GM18873 (cell line): Measurements from ENCODE around the gene MACROH2A1.

Source experiments
- ATAC-seq: cut with Tn5 transposase; IDR thresholded peaks from one replicate; pipeline ENCODE4 v1.9.1; 2021; ENCODE audit warnings: mild to moderate bottlenecking, moderate library complexity, moderate number of reproducible peaks; ENCODE audit not compliant: unreplicated experiment, low FRiP score

MACROH2A1 gene

DNA sequence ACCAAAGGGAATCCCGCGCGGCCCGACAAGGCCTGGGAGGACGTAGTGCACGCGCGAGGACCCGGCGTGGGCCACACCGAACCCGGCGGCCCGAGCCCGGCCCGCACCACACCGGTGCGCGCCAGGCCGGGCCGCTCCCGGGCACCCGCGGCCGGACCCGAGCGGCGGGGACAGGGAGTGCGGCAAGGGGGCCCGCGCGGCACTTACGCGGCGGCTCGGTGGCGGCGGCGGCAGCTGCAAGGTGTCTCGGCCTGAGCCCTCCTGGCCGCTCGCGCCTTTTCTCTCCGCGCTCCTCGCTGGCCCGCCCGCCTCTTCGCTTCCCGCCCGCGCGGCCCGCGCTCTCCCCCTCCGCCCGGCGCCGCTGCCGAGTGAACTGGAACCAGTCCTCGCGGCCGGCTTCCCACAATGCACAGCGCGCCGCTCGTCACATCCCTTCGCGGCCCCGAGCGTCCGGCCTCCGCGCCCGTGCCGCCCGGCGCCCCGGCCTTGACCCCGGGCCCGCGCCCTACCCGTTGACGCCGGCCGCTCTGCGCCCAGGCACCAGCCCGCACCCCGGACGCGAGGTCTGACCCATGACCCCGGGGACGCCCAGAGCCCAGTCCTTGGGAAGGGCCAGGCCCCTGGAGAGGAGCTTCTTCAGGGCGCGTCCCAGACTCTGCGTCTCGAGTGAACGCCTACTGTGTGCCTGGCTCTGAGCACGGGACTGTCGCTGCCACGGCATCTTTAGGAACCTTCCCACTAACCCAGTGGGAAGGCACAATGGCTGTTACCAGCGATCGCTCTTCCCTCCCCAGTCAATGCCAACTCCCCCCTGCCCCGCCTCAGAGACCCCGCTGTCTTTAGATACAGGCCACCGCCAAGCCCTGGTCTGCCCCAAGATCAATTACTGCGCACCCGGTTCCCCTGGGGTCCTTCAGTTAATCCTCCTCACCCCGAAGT, at the start of gene MACROH2A1:
TSS of gene MACROH2A1 (minus strand) at position 377 of the 939 bp plus-strand sequence. CDS start 10,138 bp downstream, outside the sequence.
- ATAC-seq, result peak; percentile 76

DNA sequence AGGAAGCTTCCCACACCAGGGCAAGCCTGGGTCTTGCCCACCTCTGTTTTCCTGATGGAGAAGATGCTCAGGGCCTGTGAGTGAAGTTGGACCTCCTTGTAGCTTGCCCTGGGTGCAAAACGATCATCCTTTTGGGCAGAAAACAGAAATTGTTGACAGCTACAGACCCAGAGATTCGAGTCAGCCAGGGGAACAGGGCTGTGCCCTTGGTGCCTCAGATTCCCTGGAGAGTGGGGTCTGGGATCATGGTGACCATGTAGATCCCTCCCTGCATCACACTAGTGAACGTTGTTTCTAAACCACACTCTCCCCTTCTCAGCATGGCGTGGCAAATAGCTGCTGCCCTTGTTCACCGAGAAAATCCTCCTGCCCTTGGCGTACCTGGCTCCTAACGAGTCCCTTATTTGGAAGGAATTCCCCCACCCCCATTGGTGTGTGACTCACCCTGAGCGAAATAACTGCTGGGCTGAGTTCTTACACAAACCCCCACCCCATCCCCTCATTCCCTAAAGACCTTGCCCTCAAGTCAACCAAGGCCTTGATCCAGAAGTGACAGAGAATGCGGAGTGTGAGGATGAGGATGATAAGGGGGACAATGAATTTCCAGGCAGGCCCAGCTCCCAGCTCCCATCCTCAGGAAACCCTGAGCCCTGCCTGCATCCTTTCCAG, 49.2 kb upstream of the MACROH2A1 start:
- no peak for ATAC-seq

DNA sequence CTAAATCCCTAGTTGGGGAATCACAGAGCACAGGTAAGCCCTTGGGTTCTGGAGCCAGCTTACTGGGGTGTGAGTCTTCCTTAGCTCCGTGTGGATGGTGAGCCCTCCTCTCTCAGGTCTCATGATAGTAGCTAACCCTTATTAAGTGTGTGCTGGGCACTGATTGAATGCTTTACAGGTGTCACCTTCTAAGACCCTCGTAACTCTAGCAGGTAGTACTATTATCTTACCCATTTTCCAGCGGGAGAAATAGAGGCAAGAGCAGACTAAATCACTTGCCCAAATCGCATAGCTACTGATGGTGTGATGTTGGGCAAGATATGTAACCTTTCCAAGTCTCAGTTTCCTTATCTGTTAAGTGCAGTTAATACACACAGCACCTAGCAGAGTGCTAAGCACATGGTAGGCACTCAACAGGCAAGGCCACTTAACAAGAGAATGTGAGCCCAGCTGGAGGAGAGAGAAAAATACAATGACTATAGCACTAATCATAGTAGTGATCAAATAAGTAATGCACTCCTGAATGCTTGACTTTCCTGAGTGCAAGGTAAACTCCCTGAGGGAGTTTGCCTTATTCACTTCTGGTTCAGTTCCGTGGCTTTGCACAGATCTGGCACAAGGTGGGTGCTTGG, 48.4 kb upstream of the MACROH2A1 start, which contains the start of gene DCANP1:
TSS of gene DCANP1 (minus strand) at position 51 of the 632 bp plus-strand sequence. CDS start 240 bp downstream, outside the sequence.
- no peak for ATAC-seq

DNA sequence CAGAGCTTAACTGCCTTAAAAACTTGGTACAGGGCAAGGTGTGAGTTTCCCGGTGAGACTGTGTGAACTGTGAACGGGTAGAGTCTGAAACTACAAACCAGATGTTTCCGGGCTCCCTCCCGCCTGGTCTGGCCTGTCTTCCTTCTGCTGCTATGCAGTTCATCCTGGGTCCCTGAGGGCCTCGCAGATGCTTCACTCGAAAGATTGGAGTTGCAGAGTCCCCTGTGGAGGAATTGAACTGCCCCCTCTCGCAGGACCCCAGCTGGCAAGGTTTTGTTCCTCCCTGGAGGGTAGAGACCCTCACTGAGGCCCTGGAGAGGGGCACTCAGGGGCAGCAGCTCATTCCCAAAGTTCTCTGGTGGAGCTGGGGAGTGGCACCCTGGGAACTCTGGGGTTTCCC, 47.6 kb upstream of the MACROH2A1 start:
- no peak for ATAC-seq

DNA sequence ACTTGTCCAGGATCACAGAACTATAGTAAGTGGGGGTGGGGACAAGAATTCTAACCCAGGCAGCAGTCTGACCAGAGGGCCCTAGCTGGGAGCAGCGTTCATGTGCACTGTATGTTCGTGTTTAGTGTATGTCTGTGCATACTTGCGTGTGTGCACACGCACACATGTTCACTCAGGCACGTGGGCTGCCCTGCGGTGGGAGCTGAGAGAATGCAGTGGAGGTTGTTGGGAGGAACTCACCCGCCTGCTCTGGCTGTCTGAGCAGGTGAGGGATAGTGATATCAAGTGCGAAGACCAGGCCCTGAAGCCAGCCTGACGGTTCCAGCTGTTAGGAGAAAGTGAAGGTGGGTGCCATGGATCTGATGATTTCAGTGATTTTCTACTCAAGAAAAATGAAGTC, 47.2 kb upstream of the MACROH2A1 start:
- ATAC-seq, result no peak

DNA sequence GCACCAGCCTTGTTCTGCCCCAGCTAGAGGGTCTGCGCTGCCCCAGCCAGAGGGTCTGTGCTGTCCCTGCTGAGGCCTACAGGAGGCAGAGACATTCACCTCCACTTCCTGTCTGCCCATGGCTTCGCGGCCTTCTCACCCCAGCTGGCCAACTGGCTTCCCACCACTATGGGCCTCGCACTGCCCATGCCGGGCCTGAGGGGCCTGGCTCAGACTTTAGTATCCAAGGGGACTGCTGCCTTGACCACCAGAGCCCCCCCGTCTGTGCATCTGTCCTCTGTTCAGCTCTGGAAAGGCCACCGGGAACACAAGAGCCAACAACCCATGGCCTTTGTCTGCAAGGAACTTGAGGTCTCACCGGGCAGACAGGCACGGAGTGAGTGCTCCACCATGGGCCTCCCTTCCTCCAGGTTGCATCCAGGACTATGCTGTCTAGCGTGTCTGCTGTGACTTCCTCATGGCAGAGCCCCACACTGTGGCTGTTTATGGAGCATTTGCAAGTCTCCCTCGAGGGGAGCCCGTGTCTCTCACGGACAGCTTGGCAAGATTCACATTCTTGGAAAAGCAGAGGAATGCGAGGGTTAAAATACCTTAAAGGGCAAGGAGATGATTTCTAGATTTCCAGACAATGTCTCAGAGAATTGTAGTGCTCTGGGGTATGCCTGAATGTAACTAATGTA, 46.4 kb upstream of the MACROH2A1 start:
- ATAC-seq, result no peak

DNA sequence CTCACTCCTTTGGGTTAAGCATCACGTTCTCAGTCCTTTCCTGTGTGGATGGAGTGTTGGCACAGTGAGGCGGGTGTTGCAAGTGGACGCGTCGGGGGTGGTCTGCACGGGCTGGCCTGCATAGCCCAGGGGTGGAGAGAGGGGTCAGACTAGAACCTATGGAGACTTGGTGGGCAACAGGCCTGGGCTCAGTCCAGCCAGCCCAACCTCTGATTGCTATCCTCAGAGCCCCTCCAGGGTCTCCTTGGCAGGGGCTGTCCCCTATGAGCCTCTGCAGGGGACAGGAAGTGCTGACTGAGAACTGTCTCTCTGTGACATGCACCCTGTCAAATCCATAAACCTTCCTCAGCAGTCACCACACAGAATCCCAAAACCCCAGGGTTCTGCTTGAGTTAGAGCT, 45.9 kb upstream of the MACROH2A1 start:
- no peak for ATAC-seq

DNA sequence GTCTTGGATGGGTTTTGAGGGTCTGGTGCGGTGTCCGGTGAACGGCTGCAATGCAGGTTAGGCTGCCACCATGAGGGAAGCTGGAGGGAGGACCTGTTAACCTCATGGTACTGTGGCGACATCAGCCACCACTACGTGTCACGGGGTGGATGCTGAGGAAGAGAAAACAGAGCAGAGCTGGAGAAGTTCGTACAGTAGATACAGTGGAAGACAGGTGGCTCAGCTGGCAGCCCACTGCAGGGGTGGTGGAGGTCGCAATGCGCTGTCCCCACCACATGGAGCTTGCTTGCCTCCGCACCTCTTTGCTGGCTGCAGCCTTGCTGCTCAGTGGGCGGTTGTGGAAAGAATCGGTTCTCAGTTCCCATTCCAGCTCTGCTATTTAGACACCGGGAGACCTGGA, 45.3 kb upstream of the MACROH2A1 start:
- no peak for ATAC-seq

DNA sequence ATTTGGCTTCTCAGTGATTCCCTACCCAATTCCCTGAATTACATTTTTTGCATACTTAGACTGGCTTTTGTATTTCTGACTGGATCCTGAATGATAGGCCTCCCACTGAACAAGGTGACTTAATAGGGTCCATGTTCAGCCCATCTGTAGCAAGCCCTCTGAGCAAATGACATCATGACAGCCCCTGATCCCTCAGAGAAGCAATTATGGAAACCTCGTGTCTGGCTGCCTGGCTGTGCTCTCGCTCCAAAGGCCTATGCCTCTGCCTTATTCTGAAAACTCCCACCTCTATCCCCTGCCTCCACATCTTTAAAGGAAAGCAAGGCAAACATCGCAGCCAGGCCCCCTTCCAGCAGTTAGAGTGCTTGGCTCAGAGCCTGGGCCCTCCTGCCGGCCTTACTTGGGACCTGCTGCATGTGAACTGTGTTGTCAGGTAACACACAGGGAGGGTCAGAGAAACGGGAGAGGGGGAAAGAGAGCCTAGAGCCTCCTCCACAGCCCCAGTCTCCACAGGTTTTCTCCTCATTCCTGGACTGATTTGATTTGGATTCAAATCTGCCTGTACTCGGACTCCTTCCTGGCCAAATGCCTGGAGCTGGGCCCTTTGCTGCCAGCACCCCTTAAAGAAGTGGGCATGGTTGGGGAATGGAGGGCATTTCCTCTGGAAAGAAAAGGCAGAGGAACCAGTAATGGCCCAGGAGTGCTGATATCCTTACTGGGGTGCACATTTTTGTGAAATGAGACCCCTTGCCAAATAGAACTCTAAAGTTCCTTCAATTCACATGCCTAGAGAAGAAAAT, 44.3 kb upstream of the MACROH2A1 start:
- no peak for ATAC-seq

DNA sequence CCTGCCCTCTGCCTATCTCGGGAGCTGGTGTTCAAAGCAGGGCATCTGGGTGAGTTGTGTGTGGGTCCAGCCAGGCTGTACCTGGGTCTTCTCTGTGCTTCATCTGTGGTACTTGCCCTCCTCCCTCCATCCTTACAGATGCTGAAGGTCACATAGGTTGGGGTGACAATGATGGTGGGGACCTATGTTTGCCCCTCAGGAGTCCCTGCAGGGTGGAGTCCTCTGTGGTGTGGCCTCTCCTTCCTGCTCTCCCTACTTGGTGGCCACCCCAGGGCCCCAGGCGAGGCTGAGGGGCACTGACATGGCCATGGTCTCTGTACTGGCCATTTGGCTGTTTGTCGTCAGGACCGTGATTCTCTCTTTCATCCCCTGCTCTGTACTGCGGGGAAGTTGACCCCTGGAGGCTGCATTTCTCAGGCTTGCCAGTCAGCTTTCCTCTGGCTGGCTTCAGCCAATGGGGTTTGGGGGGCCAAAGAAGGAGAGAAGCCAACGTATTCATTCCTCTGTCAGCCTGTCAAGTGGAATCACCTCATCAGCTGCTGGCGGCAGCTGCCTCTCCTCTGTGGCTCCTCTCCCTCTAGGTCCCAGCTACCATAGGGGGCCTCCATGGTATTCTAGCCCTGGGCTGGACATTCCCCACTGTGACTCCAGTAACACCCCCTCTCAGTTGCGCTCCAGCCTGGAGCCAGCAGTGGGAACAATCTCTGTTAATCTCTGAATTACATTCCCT, 43.6 kb upstream of the MACROH2A1 start:
- ATAC-seq, result no peak

DNA sequence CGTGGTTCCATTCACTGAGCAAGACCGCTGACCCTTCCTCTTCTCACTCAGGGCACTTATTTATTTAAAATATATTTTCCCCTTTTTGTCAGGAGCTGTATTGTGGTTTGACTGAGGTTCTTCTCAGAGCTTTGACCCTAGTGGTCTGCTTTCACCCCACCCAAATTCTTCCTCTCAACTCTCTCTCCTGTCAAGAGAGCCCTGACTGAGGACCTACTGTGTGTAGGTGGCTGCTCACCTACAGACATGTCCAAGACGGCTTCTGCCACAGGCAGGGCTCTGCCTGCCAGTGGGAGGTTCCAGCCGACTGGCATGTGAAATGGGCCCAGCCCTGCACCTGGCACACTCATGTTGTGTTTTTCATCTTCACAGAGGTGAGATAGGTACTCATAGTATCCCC, 42.9 kb upstream of the MACROH2A1 start:
- no peak for ATAC-seq

DNA sequence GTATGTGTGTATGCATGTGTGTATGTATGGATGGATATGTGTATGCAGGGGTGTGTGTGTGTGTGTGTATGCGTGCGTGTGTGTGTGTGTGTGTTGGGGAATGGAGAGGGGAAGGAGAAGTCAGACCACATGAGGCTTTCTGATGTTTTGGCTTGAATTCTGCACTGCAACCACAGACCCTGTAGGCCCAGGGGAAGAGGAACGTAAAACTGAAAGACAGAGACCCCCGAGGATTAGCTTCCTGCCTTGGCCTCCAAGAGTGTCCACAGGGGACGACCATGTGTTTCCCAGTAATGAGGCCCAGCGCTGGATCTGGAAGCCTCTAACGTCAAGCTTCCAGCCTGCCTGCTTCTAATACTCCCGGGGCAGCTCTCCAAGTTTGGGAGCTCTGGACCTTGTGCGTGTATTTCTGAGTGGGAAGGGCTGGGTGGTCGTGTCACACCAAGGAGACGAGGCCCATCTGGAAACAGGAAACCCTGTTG, 42.4 kb upstream of the MACROH2A1 start:
- no peak for ATAC-seq

DNA sequence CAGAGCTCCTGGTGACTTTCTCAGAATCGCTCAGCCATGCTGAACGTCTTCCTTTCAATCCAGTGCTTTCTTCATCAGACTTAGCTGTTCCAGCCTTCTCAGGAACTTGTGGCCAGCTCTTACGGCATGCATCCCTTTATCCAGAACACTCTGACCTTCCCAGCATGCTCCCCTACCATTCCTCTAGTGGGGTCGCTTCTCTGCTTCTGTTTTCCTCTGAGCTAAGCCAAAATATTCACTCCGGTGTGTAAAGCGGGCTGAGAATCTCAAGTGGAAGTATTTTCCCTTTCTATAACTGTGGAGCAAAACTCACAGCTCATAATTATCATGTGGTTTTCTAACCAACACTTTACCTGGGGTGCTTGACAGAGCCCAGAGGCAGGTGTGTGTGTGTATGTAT, 41.9 kb upstream of the MACROH2A1 start:
- no peak for ATAC-seq

DNA sequence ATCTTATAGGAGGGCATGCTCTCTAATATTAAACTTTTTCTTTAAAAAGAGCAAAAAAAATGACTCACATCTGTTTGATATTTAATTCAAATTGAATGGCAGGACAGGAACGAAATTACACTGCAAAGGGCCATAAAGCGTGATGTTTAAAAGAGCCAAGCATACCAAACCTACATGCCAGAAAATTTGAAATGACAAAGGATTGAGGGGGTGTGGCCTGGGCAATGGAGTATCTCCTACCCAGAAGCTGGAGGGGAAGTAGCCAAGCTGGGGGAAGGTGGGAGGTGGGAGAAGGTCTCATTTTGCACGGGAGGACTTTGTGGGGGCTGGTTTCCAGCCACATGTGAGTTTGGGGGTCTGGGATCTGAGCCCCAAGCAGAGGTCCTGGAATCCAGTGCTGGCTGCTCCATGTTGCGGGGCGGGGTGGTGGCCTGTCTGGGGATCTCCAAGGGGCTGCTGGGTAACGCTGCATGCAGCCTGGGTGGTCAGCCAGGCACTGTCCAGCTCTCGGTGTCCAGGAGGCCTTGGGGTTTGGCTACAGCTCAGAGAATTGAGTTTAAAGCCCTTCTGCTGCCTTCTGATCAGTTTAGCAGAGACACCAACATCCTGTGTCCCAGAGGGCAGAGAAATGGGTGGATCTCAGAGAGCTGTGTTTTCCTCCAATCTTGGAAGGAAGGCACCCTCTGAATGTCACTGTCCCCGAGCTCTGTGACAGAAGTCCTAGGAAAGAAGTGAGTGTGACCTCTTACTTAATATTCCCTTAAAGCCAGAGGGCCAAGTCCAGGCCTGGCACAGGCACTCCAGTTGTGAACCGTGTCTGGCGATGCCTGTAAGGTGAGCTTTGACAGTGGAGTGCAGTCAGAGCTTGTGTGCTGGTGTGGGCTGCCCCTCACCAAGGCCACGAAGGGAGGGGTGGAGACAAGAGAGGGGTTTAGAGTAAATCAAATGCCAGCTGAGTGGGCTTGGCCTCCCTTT, 40.5 kb upstream of the MACROH2A1 start:
- ATAC-seq, result no peak

DNA sequence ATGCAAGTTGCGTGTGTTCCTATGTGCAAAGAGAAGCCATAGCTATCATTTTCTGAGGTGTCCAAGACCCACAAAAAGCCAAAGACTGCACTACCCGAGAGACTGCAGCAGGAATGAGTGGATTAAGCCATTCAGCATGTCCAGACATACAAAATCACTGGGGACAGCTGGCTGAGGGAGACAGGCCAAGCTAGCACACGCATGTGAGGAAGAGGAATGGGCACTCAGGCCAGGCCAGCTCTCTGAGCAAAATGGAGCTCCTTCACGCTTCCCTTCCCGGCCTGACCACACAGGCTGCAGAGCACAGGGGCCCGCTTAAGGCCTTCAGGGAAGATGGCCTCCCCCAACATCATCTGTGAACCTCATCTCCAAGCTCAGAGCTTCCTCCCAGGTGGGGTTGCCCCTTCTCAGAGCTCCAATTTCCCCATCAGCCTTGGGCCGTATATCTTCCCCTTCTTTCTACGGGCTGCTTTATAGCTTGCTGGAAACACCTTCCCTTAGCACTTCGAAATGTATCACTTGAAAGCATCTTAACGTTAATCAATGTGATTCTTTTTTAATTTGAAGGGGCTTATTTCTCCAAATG, 39.7 kb upstream of the MACROH2A1 start:
- no peak for ATAC-seq

DNA sequence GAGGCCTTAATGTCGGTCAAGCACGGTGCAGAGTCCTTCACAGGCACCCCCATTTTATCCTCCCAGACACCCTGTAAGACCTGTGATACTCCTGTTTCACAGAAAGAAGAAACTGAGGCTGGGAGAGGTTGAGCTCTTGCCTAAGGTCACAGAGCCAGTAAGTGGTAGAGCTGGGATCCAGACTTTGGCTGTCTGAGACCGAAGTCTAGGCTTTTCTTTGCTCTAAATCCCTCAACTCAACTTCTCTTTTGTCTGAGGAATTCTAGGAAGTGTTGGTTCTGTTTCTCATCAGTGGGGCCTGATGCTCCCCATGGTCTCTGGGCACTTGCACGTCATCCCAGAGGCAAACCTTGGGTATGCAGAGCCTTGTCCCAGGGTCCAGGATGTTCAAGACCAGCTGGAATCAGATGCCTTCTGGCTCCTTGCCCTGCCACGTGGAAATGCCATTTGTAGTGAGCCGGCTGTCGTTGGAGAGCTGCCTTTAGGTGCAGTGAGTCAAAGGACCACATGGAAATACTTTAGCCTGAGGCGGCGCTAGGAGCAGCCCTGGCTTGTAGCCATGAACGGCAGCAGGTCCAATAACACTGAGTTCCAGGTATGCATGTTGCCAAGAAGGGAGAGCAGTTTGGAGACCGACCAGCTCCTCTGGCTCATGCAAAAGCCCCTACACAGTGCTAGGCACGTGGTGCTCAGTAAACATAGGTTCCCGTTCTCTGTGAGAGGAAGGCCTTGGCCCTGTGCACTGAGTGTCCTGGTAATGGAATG, 38.9 kb upstream of the MACROH2A1 start:
- ATAC-seq, result no peak

DNA sequence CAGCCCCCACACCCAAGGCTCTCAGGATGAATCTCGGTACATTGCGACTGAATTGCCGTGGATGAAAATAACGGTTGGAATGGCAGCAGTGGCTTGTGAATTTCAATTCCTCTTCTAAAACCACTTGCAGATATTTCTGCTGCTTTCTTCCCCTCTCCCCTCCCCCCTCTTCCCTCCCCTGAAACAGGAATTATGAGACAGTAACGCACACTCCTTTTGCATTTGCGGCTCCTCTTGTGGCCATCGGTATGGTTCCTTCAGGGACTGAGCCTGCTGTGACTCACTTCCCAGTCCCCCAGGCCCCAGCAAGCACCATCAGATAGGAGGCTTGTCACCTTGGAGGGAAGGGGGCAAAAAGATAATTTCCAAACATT, 38.4 kb upstream of the MACROH2A1 start:
- no peak for ATAC-seq
